PC-3 (cell line): ENCODE data around the gene CNIH4.

Source experiments
- CTCF ChIP-seq: fragments of 300-600 bp; sonication (generic); conservative IDR thresholded peaks from 2 replicates; pipeline ENCODE4 v1.5.1; 2017; ENCODE audit warnings: antibody characterized with exemption, low read depth, mild to moderate bottlenecking, low read length
- EZH2 ChIP-seq: fragments of 300-600 bp; sonication (generic); IDR thresholded peaks from one replicate; pipeline ENCODE4 v1.6.1; 2017; ENCODE audit warnings: antibody characterized with exemption, mild to moderate bottlenecking, low read length; ENCODE audit not compliant: unreplicated experiment

GRCh38 chr1:224328644-224329043 is 28.0 kb upstream of the CNIH4 start:
- no peak for TF ChIP-seq CTCF
- TF ChIP-seq EZH2 = no peak
